Measurements from ENCODE around the gene GRAMD1A. TPM values are rescaled to one million over a fixed set of nuclear protein-coding genes. Genes with fewer than 3 reads are reported as not detected.

GRAMD1A gene
- total and polyA plus RNA-seq, 9 of the 15 experiments (the other 6 are each of a cell fraction or from before 2014, with no cell fraction given) = 1.4 to 63.8 (median 38.5) TPM

GRCh38 chr19:35005256-35005977 lies 5.3 kb downstream of the GRAMD1A start:
- H3K79me2 ChIP-seq (ENCODE audit: control insufficient read depth, insufficient read depth, low read length) = peaks cover 62% of the 10 kb centered on the region
- FAIRE-seq (no peak), ATAC-seq (no peak), DNase-seq (ENCODE audit: extremely low read depth in 1 of 4, low spot score in 3 of 4) (no peak)
- H3K4me3 ChIP-seq = no peak overlapping the region
- peaks cover 6% of the 10 kb centered on the region for H4K20me1 ChIP-seq (replicated peaks; ENCODE audit: control insufficient read depth, insufficient read depth, low read length)
- in situ Hi-C loops (cut with MboI) = no loop called here
- H3K4me1 ChIP-seq (replicated peaks in 1 of 2; ENCODE audit: control insufficient read depth in 2 of 2, insufficient read depth in 2 of 2, low read length in 2 of 2) = peaks cover 19 to 48% of the 10 kb centered on the region in 2 experiments
- BruUV-seq (replicated peaks) = no TSS peak
- H2AFZ ChIP-seq (ENCODE audit: low read depth, low read length) = no peak overlapping the region
- WGBS (ENCODE audit: insufficient coverage, low coverage, missing lambda C conversion rate) = 91% methylated on average over 6 of the region's 11 CpGs
- H3K4me2 ChIP-seq (ENCODE audit: insufficient read depth, low read length) = no peak overlapping the region
- intact Hi-C loops (cut with micrococcal nuclease) = no loop called here
- peaks cover 65% of the 10 kb centered on the region; the same call in 2 of the 3 replicates for H3K36me3 ChIP-seq (ENCODE audit: control insufficient read depth, insufficient read depth, low read length)
- no peaks in the 10 kb centered on the region for H3K9me3 ChIP-seq (replicated peaks; ENCODE audit: control insufficient read depth, insufficient read depth, low read depth, low read length)
- ChIA-PET POLR2A (interaction anchor here (0.7 to 1.3 kb wide), 3 partner anchors 9 to 375 kb away, joined by 3 to 4 read pairs (median 4); no protein-coding TSS in a partner anchor), CTCF (ENCODE audit: low intra/inter-chr PET ratio) (no interaction called here)
- H3K27ac ChIP-seq (ENCODE audit: extremely low read depth, low read depth, low read length) = no peak overlapping the region
- H3K9me1 ChIP-seq (ENCODE audit: control insufficient read depth, insufficient read depth, low read length) = no peaks in the 10 kb centered on the region
- H3K9ac ChIP-seq (ENCODE audit: insufficient read depth in 1 of 2, low read depth in 2 of 2, low read length in 2 of 2) = peak overlapping the region in 1 of 2 experiments; percentile 43; a peak in 1 of 4 replicates
- no peaks in the 10 kb centered on the region for H3K27me3 ChIP-seq (ENCODE audit: control insufficient read depth in 2 of 2, insufficient read depth in 2 of 2, low read length in 2 of 2)
- TF ChIP-seq VEZF1 (CRISPR knock-in tag; IDR thresholded peaks at IDR 0.05) (no peak), PHB (CRISPR knock-in tag; IDR thresholded peaks at IDR 0.05) (no peak), ILF3 (IDR thresholded peaks at IDR 0.05; ENCODE audit: borderline replicate concordance) (no peak), SMAD1 (IDR thresholded peaks at IDR 0.05; ENCODE audit: low read depth, low read length, partially characterized antibody) (no peak), ZBTB11 (CRISPR knock-in tag; IDR thresholded peaks at IDR 0.05) (no peak), SAFB (IDR thresholded peaks at IDR 0.05; ENCODE audit: borderline replicate concordance, low read depth, low read length) (no peak), DLX4 (CRISPR knock-in tag; IDR thresholded peaks at IDR 0.05) (no peak)
- TF ChIP-seq, protein P1, sequence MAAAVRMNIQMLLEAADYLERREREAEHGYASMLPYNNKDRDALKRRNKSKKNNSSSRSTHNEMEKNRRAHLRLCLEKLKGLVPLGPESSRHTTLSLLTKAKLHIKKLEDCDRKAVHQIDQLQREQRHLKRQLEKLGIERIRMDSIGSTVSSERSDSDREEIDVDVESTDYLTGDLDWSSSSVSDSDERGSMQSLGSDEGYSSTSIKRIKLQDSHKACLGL (CRISPR knock-in tag; IDR thresholded peaks at IDR 0.05; ENCODE audit: borderline replicate concordance, poor library complexity, severe bottlenecking) = no peak
